K562 (cell line): Measurements from ENCODE around the gene RAI1. TPM values are rescaled to one million over a fixed set of nuclear protein-coding genes. Genes with fewer than 3 reads are reported as not detected.

Experiments
- ATF2 ChIP-seq: sonication (generic); formaldehyde crosslinking; IDR thresholded peaks from 2 replicates; pipeline ENCODE4 v1.8.1; 2022; ENCODE audit warnings: missing genetic modification reagents
- ATF4 ChIP-seq: fragments of 450-650 bp; formaldehyde crosslinking; IDR thresholded peaks from 2 replicates; pipeline ENCODE4 v1.4.0; 2022; ENCODE audit warnings: mild to moderate bottlenecking, moderate library complexity
- ATF6 ChIP-seq: sonication (generic); formaldehyde crosslinking; IDR thresholded peaks from 2 replicates; pipeline ENCODE4 v1.4.0; 2020; ENCODE audit warnings: mild to moderate bottlenecking, missing genetic modification reagents
- BACH1 ChIP-seq: fragments of 200-800 bp; sonication (Bioruptor generic); IDR thresholded peaks from 2 replicates; pipeline ENCODE4 v1.6.1; 2016; ENCODE audit warnings: missing genetic modification characterization, missing compliant biosample characterization
- CTCF ChIP-seq, 3 experiments: IDR thresholded peaks in 2 of 3; conservative IDR thresholded peaks in 1 of 3; 2 replicates each; pipeline ENCODE4 v1.5.1; 2011 to 2012; ENCODE audit warnings: low read length in 3 of 3, mild to moderate bottlenecking in 3 of 3, control low read depth in 2 of 3, improper control_type of control experiment in 1 of 3, inconsistent platforms in 1 of 3, low read depth in 1 of 3, mixed read lengths in 1 of 3, moderate library complexity in 1 of 3; ENCODE audit not compliant: insufficient read depth in 2 of 3
- E4F1 ChIP-seq: fragments of 250-450 bp; sonication (Bioruptor Pico); IDR thresholded peaks from 2 replicates; pipeline ENCODE4 v1.5.0; 2021; ENCODE audit warnings: mild to moderate bottlenecking, borderline replicate concordance
- ELF1 ChIP-seq: fragments of 200-800 bp; sonication (Bioruptor generic); IDR thresholded peaks from 2 replicates; pipeline ENCODE4 v1.6.1; 2016; ENCODE audit warnings: missing genetic modification characterization, missing compliant biosample characterization
- ETS2 ChIP-seq: IDR thresholded peaks from 2 replicates; pipeline ENCODE4 v1.6.1; 2016; ENCODE audit warnings: borderline replicate concordance, missing genetic modification characterization, mild to moderate bottlenecking, moderate library complexity, missing compliant biosample characterization; ENCODE audit not compliant: poor library complexity, severe bottlenecking
- FOXK2 ChIP-seq, 2 experiments: fragments of 450-650 bp; IDR thresholded peaks in 1 of 2; conservative IDR thresholded peaks in 1 of 2; 2 replicates each; pipeline ENCODE4 v1.6.1; 2016; ENCODE audit warnings: low read depth in 2 of 2, mild to moderate bottlenecking in 1 of 2
- HDGF ChIP-seq: fragments of 450-650 bp; IDR thresholded peaks from 2 replicates; pipeline ENCODE4 v1.6.1; 2016
- KHSRP ChIP-seq: fragments of 450-650 bp; IDR thresholded peaks from 2 replicates; pipeline ENCODE4 v1.6.1; 2017
- LARP7 ChIP-seq: fragments of 450-650 bp; IDR thresholded peaks from 2 replicates; pipeline ENCODE4 v1.6.1; 2016
- PPARD ChIP-seq: fragments of 250-450 bp; sonication (Bioruptor Pico); IDR thresholded peaks from 2 replicates; pipeline ENCODE4 v1.8.0; 2022; ENCODE audit warnings: inconsistent platforms, mild to moderate bottlenecking, moderate library complexity
- RFX1 ChIP-seq: fragments of 450-650 bp; IDR thresholded peaks from 2 replicates; pipeline ENCODE4 v1.6.1; 2016; ENCODE audit warnings: mild to moderate bottlenecking, moderate library complexity
- SMAD2 ChIP-seq: fragments of 150-350 bp; IDR thresholded peaks from 2 replicates; pipeline ENCODE4 v1.6.1; 2014; ENCODE audit warnings: low read depth, mild to moderate bottlenecking, low read length
- ZBED1 ChIP-seq: IDR thresholded peaks from 2 replicates; pipeline ENCODE4 v1.6.1; 2014
- ZFP91 ChIP-seq: sonication (generic); formaldehyde crosslinking; IDR thresholded peaks from 2 replicates; pipeline ENCODE4 v1.8.0; 2022; ENCODE audit warnings: mild to moderate bottlenecking, missing genetic modification reagents
- polyA plus RNA-seq, 8 experiments: library from polyadenylated mRNA; depleted of rRNA in 4 of 8; stranded (reverse) in 5 of 8; unstranded in 3 of 8; fragments of >200 nt; fragmentation: Nextera tagmentation in 2 of 8; fragmentation: Illumina TruSeq in 1 of 8; extraction: Ambion mirVana in 2 of 8; extraction: Trizol in 1 of 8; gene quantifications; 2 replicates each; pipeline versions ENCODE4 v1.2.1 to v1.2.3, GENCODE V29; 2011 to 2014; ENCODE audit warnings: inconsistent platforms in 1 of 8, missing spikeins in 1 of 8
- total RNA-seq, 7 experiments: library from RNA; depleted of rRNA in 6 of 7; stranded (reverse); fragments of >200 nt in 6 of 7; fragmentation: Illumina TruSeq in 2 of 7; extraction: Trizol in 2 of 7; gene quantifications; 2 replicates each; pipeline versions ENCODE4 v1.2.1 to v1.2.3, GENCODE V29; 2011 to 2021; ENCODE audit warnings: low replicate concordance in 1 of 7

Gene RAI1
- total and polyA plus RNA-seq, 9 of the 15 experiments (the other 6 are each of a cell fraction or from before 2014, with no cell fraction given): 0.68 to 19.9 (median 5.5) TPM

GRCh38 chr17:17752089-17752820, 71.0 kb downstream of the RAI1 start (continued):
- peak; percentile 44 to 53 (median 50); a peak in 5 of 6 replicates for TF ChIP-seq CTCF (IDR thresholded peaks at IDR 0.05 in 2 of 3, conservative IDR thresholded peaks at IDR 0.05 in 1 of 3; ENCODE audit: insufficient read depth in 2 of 3, low read depth in 1 of 3, low read length in 3 of 3)
- TF ChIP-seq ETS2 (tag): no peak
- TF ChIP-seq KHSRP: no peak
- TF ChIP-seq FOXK2 (conservative IDR thresholded peaks at IDR 0.05 in 1 of 2, IDR thresholded peaks at IDR 0.05 in 1 of 2; ENCODE audit: low read depth in 2 of 2): no peak
- no peak for TF ChIP-seq ZFP91
- TF ChIP-seq HDGF: peak; percentile 58; the same call in 1 of the 2 replicates
- no peak for TF ChIP-seq PPARD
- TF ChIP-seq ATF4 (CRISPR knock-in tag): 0 out of 2 replicates have a peak, but pooled peaks have one; percentile 25
- no peak for TF ChIP-seq SMAD2
- peak; percentile 91 for TF ChIP-seq RFX1
- TF ChIP-seq ELF1 (tag): peak; percentile 51; the same call in 1 of the 2 replicates
- no peak for TF ChIP-seq LARP7
- no peak for TF ChIP-seq ZBED1
- no peak for TF ChIP-seq BACH1 (tag)
- TF ChIP-seq ATF6 (CRISPR knock-in tag): no peak
- TF ChIP-seq E4F1 (CRISPR knock-in tag): no peak
- no peak for TF ChIP-seq ATF2 (CRISPR knock-in tag)
